ENCODE measurements around the gene DMC1.

The DMC1 gene

DNA sequence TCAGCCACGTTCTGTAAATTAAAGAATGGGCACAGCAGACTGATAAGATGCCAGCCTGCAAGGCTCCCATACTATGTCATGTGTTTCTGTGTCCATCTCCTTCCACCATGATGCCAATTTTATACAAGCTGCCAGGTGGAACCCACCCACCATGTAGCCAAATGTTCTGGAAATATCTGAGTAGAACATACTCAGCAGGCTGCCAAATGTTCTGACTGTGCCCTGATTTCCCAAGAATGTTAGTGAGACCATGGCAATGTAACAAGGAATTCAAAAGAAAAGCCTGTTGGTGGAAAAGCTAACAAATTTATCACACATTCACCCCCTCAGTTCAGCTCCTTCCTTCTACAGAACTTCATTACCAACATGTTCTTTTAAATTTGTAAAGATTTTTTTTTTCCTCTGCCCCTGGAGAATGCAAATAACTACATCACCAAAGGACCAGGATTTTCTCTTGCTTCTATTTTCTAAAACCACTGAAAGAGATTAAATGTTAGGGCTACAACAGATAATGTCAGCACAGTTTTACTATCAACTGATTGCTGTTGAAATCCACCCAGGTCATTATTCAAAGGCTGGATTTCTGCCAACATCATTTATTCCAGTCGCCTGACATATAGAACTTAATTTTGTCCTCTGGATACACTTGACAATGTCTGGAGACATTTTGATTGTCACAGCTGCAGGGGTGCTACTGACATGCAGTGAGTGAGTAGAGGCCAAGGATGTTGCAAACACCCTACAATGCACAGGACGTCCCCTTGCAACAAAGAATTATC, 3.1 kb downstream of the DMC1 start:
- no peak for DNase-seq

DNA sequence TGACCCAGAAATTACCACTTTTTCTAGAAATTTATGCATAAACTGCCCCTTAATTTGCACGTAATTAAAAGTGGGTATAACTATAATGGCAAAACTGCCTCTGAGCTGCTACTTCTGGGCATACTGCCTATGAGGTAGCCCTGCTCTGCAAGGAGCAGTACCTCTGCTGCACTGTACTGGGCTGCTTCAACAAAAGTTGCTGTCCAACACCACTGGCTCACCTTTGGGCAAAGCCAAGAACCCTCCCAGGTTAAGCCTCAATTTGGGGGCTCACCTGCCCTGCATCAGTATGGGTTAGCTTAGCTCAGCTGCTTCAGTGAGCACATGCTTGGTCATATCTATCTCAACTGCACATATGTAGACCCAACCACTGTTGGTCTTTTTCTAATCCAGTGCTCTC, 4.5 kb downstream of the DMC1 start:
- no peak for DNase-seq

DNA sequence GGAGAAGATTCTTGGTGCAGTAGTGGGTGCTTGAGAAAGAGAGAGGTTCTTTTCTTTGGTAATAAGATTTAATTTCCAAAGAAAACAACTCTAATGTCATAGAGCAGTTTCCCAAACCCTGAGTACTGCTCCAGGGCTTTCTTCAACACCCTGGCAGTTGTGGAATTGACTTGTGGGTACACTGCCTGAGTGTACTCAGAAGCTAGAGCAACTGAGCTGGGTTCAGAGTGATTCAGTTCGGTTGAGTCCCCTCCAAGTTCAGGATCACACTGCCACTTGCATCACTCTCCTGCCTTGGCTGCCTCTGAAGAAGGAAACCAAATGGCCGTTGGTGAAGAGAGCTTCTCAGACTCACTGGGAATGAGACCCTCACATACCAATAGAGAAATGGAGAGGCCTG, 5.3 kb downstream of the DMC1 start:
- no peak for DNase-seq

DNA sequence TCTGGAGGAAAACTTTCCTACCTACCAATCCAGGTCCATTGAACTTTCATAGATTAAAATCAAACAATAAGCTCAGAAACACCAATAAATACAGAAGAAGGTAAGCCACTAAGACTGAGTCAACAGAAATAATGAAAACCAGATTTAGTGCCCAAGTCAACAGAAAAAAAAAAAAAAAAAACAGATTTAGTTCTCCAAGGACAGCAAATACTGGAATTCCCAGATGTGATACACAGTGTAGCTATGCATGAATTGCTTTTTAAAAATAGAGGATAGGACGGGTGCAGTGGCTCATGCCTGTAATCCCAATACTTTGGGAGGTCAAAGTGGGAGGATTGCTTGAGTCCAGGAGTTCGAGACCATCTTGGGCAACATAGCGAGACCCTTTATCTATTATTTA, 15.7 kb downstream of the DMC1 start:
- DNase-seq, result no peak

DNA sequence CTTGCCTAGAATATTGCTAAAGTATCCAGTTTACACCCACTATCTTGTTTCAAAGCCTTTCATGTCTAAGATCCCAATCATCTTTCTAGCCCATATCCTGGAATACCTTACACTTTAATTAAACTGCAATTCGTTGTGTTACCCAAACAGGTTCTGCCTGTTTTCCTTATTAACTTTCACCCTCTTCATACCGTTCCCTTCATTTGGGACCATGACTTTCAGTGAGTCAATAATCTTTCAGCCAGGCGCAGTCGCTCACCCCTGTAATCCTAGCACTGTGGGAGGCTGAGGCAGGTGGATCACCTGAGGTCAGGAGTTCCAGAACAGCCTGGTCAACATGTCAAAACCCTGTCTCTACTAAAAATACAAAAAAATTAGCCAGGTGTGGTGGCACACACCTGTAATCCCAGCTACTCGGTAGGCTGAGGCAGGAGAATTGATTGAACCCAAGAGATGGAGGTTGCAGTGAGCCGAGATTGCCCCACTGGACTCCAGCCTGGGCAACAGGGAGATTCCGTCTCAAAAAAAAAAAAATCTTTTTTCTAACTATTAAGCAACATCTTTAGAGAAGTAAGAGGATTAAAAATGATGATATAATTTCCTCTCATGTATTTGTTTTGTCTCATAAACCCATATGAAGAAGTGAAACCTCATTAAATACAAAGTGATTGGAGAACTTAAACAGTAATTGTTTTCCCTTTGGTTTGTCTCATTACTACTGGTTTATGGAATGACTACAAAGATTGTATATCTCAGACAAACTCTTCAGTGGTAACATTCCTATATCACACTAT, 20.7 kb downstream of the DMC1 start:
- DNase-seq, result no peak

DNA sequence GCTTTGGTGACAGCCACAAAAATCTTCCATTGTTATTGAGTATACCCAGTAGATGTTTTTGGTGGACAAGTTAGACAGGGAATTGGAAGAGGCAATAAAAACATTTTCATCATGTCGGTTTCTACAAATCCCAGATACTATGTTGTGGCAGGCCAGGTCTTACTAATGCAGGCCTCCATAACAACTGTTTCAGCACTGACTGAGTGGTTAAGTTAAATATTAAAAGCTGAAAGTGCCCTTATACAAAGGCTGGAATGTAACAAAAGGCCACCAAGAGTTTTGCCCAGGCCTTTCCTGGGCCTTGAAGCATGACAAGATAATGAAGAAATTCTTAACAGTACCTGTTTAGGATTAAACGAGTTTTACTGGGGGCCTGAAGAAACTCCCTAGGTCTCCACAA, 29.3 kb downstream of the DMC1 start:
- DNase-seq, result no peak

DNA sequence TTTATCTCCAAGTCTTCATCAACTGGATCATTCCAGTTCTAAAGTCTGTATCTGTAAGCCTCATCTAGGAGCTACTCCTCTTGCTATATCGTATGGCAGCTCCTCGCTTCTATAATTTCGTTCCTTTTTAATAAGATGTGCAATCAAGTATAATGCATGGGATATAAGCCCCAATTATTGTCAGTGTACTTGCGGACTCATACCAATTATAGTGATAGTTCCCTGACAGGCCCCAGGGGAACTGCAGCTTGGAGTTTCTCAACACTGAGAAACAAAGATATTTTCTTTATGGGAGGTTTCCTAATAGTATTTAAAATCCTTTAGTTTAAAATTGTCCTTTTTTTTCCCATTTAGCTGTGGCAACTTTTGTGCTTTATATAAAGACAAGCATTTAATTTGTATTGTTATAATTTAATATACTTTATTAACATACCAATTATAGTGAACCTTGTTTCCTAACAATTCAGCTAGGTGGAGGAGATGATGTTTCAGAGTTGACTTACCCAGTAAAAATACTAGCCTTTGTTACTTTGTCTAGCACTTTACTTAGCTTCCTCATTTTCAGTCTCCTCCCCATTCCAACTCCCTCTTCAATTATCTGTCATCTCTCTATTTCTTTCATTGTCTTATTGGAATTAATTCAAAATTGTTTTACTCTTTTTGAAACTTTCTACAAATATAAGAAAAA, 38.6 kb downstream of the DMC1 start:
- DNase-seq, result peak in 1 of 2 donors; percentile 87

DNA sequence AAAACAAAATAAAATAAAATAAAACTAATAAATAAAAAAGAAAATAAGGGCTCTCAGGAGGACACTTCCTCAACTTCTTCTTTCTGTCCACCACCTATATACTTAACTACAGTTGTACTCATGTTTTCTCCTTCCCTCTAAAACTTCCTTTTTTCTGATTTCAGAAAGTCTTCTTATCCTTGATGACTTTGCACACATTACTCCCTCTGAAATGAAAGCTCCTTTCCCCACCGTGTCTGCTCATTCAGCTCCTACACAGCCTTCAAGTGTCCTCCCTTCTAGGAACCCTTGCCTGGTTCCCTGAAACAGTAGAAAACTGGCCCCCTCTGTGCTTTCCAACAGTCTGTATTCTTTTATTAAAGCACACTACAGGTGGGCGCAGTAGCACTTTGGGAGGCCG, 45.6 kb downstream of the DMC1 start:
- peak in 1 of 2 donors; percentile 68 for DNase-seq

DNA sequence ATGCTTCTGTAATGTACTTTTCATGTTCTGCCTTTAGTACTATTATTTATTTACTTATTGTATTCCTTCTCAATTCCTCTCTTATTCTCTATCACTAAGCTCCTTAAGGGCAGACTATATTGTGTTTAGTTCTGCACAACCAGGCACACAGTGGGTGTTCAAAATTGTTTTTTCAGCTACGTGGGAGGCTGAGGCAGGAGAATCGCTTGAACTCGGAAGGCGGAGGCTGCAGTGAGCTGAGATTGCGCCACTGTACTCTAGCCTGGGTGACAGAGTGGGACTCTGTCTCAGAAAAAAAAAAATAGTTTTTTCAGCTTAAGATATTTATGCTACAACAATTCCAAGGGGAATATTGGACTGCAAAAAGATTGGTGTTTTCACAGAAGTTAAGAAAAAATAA, 46.5 kb downstream of the DMC1 start:
- no peak for DNase-seq

DNA sequence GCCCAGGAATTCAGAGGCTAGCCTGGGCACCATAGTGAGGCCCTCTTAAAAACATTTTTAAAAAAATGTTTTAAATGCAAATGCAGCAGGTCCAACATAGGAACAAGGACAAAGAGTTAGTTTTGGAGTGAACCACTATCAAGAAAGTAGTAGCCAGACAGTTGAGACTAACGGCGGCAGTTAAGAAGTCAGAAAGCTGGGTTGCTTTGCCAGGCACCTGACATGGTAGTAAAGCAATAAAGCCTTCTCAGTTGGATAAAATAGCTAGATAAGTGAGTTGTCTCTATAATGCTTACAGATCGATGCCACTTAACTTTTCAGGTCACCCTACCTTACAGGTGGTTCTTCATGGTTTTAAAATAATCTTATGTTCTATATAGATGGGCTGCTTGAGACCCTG, 47.0 kb downstream of the DMC1 start:
- no peak for DNase-seq

DNA sequence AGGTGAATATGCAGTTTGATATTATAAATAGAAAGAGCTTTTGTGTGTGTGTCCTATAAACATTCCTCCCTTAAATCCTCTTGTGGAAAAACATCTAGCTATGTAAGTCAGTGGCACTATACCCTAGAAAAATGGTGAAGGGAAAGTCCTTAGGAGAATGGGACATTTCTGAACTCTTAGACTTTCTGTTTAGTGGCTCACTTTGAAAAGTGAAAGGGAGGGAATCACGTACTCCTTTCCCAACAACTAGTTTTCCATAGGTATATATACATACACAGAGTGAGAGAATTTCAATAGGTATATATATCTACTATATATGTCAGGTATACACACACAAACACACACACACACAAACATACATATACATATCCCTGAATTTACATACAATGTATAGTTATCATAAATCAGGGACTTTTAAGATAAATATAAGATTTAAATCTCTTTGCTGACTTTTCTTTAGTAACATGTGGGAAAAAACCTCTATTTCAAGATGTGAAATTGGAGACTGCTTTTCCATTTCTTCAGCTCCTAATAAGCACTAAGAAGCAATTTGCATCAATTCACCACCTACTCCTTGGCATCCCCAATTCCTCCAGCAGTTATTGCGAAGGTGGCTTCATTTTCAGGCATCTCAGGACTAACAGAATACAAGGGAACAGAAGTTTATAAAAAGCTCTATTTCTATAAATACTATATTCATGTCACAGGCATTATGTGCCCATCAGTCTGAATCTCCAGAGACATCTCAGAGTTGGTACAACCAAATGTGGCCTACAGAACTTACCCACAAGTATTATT, 50.3 kb downstream of the DMC1 start:
- DNase-seq, result no peak

DNA sequence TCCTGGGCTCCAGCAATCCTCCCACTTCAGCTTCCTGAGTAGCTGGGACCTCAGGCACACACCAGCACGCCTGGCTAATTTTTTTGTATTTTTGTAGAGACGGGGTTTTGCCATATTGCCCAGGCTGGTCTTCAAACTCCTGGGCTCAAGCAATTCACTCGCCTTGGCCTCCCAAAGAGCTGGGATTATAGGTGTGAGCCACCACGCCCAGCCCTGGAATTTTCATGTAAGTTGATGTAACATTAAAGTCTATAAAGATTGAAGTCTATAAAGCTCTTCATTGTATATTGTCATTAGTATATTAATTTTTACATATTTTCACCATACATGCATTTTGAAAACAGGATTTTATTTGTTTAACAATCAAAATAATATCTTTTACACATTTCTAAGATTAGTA, 51.4 kb downstream of the DMC1 start:
- DNase-seq, result no peak

DNA sequence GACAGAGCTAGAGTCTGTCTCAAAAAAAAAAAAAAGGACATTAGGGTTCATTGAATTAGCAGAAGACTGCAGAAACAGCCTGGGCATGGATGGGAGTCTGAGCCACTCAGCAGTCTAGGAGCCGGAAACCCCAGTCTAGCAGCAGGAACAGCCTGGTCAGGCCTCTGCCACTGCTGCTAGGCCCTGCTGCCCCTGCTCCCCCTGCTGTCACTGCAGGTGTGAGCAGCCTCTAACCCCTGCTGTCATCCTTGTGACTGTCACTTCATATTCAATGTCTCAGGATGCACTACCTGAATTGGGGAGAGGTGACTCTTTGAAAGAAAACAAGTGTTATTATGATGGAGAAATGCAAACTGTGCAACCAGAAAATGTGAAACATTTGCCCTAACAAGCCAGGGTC, 56.9 kb downstream of the DMC1 start:
- peak in 1 of 2 donors; percentile 69 for DNase-seq

DNA sequence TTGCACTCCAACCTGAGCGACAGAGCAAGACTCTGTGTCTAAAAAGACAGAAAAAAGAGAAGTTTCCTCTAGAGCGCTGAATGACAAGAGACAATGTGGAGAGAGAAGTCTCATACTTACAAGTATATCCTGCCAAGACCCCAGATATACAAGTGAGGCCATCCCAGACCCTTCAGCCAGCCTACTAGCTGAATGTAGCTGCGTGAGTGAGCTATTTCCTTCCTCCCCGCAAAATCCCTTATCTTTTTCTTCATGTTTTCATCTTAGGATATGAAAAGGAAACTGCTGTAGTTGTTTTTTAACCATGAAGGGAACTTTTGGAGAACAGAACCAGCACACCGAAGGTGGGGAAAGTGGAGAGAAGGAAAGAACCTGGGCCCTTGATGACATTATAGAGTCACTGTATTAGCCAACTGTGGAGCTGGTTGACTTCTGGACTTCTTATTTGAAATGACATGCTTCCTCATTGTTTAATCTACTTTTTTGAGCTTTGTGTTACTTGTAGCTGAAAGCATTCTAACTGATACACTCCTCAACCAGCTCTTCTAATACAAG, 59.5 kb downstream of the DMC1 start:
- DNase-seq, result peak in 1 of 2 donors; percentile 69

DNA sequence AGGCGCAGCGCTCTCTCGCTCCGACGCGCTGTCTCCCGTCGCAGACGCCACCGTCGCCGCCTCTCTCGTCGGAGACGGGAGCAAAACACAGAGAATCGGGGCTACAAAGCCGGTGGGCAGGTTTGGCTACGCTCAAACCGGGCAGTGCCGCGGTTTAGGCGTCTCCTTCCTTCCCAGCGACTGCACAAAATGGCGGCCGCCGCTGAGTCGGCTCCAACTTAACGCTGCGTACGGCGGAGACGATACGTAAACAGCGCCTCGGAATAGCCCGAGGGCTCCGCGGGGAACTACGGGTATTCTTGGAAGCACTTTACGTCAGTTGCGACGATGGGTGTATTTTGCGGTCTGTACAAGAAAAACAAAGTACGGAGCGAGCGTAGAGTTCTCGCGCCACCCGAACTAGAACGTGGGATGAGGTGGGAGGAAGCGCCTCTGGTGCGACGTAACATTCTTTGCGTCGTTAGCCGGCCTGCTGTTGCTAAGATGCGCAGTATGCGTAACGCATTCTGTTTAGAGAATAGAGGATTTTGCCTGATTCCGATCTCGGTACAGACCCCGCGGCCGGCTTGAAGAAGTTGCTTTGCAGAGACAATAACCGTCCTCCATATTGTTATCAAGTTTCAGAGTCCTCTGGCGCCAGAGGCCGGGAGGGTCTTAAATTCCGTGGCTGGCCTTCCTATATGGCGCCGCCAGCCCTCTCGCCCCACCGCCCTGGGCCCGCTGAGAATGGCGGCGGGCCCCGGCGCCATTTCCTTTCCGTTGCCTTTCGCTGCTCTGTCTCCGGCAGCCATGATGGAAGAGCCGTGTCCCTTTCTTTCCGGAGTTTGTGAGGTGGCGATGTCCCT, 63.6 kb downstream of the DMC1 start, which contains the start of gene DDX17:
Gene DDX17, minus strand, starts transcription at position 194 of the 845 bp plus-strand sequence.
- DNase-seq, result peak; percentile 97 to 99

DNA sequence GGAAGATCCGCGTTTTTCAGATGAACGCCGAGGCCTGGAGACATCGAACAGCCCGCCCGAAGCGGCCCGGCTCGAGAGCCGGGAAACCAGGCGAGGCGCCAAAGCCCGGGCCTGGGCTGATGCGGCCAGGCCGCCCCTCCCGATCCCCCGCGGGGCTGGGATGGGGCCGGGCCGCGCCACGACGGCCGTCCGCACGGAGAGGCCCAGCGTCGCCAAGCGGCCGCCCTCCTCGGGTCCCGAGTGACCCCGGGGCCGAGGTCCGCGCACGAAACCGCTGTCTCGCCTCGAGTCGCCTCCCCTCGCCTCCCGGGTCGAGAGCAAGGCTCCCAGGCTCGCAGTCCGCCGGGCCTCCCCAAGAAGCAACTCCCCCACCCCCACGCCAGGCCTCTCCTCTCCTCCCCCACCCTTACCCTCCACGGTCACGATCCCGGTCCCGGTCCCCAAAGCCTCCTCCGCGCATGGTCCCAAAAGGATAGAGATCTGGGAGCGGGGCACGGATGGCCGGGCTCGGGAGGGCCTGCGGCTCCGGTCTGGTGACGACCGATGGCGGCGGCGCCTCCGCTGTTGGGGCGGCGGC, 64.4 kb downstream of the DMC1 start:
- DNase-seq, result peak in 1 of 2 donors; percentile 96

DNA sequence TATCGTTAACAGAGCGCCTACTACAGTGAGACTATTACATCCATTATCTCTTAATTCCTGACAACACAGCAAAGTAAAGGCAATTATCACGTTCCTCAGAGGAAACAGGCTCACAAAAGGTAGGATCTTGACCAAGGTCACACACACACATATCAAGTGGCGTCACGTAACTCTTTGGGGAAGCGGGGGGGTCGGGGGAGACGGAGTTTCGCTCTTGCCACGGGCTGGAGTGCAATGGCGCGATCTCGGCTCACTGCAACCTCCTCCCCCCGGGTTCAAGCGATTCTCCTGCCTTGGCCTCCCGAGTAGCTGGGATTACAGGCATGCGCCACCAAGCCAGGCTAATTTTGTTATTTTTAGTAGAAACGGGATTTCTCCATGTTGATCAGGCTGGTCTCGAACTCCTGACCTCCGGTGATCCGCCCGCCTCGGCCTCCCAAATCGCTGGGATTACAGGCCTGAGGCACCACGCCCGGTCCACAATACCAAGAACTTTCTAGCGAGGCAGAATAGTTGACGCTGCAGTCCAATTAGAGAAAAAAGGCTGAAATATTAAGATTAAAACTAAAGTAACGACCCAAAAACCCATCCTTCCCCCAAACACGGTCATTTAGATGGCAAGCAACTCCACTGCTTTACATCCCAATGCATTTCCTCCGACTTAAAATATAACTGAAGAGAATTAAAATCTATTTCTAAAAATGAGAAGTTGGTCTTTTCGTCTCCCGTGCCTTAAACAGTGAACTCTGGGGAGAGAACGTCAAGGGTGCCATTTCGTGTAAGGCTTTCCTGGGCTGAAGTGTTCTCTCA, 65.0 kb downstream of the DMC1 start:
- DNase-seq, result peak; percentile 12 to 35

DNA sequence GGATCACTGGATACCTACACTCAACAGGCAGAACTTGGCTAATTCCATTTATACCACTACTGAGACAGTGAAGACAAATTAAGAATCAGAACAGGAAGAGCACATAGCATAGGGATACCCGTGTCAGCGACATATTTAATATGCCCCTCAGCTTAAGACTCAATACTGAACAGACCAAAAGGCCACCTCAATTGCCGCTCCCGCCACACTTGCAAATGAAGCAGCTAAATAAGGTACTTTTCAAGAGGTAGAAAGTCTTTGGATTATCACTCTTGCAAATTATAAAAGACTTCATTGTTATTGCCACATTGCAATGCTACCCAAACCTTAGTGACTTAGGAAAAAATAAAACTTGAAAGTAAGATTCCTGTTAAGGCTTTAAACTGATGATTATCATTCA, 67.0 kb downstream of the DMC1 start:
- no peak for DNase-seq

DNA sequence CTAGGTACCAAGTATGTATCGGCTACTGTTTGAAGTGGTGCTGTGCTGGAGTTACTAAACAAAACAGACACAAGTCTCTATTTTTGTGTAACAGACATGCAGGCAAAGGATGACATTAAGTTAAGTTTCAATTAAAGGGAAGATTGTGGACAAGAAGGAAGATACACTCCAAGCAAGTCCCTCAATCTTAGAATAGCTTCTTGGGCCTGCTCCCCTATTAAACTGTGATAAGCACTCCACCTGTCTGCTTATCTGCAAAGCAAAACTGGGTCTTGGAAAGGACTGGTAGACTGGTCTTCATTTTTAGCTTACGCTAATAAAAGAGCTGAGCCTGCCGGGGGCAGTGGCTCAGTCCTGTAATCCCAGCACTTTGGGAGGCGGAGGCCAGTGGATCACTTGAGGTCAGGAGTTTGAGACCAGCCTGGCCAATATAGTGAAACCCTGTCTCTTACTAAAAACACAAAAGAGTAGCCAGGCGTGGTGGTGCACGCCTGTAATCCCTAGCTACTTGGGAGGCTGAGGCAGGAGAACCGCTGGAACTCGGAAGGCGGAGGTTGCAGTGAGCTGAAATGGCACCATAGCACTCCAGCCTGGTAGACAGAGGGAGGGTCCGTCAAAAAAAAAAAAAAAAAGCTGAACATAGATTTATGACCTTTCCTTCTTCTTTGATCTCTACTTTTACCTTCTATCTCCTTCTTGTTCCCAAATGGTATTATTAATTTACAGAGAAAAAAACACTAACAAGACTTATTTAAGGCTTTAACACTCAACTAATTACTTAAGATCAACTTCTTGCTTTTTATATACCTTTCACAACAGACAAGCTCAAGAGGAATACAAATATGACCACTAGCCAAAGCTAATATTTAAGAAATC, 67.9 kb downstream of the DMC1 start:
- no peak for DNase-seq

Data from bone marrow (tissue), 2 donors.